HG02840 (cell line): ENCODE measurements around the gene DDX46.
"Not testable (repeated sequence)": the region's sequence is repeated elsewhere in the genome, so short reads cannot be mapped to it uniquely, and the experiment has no call there.

Experiments used
- ATAC-seq: cut with Tn5 transposase; IDR thresholded peaks from one replicate; pipeline ENCODE4 v1.9.1; 2021; ENCODE audit warnings: mild to moderate bottlenecking, moderate library complexity, moderate number of reproducible peaks; ENCODE audit not compliant: unreplicated experiment, low FRiP score

The DDX46 gene

GRCh38 chr5:134837530-134838181, 79.1 kb downstream of the DDX46 start:
- no peak for ATAC-seq

GRCh38 chr5:134838361-134838760, 79.8 kb downstream of the DDX46 start:
- not testable (repeated sequence) for ATAC-seq

GRCh38 chr5:134840811-134841210, 82.2 kb downstream of the DDX46 start:
- ATAC-seq = no peak

- no peak for ATAC-seq
Observed at GRCh38 chr5:134844252-134844651, 85.7 kb downstream of the DDX46 start.

- ATAC-seq = no peak
Observed at GRCh38 chr5:134845335-134845851, 86.8 kb downstream of the DDX46 start.

GRCh38 chr5:134845852-134846640, 87.5 kb downstream of the DDX46 start, which contains the start of gene C5orf24:
Gene C5orf24 (plus strand): TSS chr5:134845968. CDS start chr5:134854901, 8,933 bp downstream.
- ATAC-seq = peak; percentile 94

GRCh38 chr5:134846641-134846960, 88.0 kb downstream of the DDX46 start:
- no peak for ATAC-seq

- not testable (repeated sequence) for ATAC-seq
Observed at GRCh38 chr5:134849434-134849933, 90.9 kb downstream of the DDX46 start.

- no peak for ATAC-seq
Observed at GRCh38 chr5:134851307-134851923, 92.8 kb downstream of the DDX46 start.

GRCh38 chr5:134856465-134856864, 97.9 kb downstream of the DDX46 start:
- not testable (repeated sequence) for ATAC-seq

GRCh38 chr5:134857401-134857800, 98.8 kb downstream of the DDX46 start:
- ATAC-seq = no peak

GRCh38 chr5:134864707-134865106, 106.1 kb downstream of the DDX46 start:
- no peak for ATAC-seq

- no peak for ATAC-seq
Observed at GRCh38 chr5:134873494-134873893, 114.9 kb downstream of the DDX46 start.

- ATAC-seq = peak; percentile 72
Observed at GRCh38 chr5:134873987-134874830, 115.6 kb downstream of the DDX46 start, which contains the start of gene TXNDC15. Gene TXNDC15 (plus strand): TSS chr5:134874371. CDS start chr5:134874428, 57 bp downstream.

- peak; percentile 13 for ATAC-seq
Observed at GRCh38 chr5:134874831-134875655, 116.5 kb downstream of the DDX46 start.

- no peak for ATAC-seq
Observed at GRCh38 chr5:134877159-134877558, 118.6 kb downstream of the DDX46 start.

- ATAC-seq = no peak
Observed at GRCh38 chr5:134878403-134878802, 119.8 kb downstream of the DDX46 start.

- no peak for ATAC-seq
Observed at GRCh38 chr5:134879456-134879855, 120.9 kb downstream of the DDX46 start.
